Measurements from ENCODE around the gene GRIK4. TPM values are rescaled to one million over a fixed set of nuclear protein-coding genes. Genes with fewer than 3 reads are reported as not detected.
A peak's percentile ranks its signal among the peaks of the same experiment; 100 is the strongest.
"Not testable (repeated sequence)": the region's sequence is repeated elsewhere in the genome, so short reads cannot be mapped to it uniquely, and the experiment has no call there.

GRIK4 gene
- total RNA-seq, 1 donor from 2014 or later: 0.10 TPM

DNA sequence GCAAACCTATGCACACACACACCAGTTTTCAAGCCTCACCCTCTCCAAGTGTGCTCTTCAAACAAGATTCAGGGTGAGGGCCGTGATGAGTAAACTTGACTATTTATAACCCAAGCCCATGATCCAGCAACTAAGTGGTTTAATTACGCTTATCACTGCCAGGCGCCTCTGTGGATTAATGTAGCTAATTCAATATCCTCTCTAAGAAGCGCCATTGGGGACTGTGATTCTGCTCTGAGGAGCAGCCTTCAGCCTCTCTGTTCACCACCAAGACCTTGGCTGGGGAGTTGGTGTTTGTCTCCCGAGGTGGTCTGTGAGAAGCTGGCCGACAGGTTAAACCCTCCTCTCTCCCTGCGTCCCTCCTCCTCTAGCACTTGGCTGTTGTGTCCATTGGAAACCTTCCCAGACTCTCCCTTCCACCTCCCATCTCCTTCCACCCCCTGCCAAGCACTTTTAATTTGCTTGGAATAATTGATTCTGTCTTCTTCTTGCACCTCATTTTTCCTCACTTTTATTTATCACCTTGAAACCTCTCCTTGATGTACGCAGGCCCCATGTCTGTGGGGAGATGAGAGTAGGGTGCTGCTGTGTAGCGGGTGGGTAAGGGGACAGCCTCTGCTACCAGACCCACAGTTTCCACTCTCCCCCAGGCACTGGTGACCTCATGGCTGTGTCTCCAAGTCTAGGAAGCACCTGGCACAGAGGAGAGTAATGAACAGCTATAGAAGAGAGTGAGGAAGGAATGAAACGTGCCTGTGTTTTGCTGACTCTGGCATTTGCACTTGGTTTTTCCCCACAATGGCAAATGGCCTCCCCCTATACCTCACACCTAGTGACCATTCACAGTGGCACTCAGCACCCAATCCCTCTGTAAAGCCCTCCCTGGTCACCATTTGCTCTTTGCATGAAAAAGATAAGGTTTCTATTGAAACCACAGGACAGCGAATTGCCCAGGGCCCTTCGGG is 236.6 kb downstream of the GRIK4 start:
- no peak for DNase-seq

DNA sequence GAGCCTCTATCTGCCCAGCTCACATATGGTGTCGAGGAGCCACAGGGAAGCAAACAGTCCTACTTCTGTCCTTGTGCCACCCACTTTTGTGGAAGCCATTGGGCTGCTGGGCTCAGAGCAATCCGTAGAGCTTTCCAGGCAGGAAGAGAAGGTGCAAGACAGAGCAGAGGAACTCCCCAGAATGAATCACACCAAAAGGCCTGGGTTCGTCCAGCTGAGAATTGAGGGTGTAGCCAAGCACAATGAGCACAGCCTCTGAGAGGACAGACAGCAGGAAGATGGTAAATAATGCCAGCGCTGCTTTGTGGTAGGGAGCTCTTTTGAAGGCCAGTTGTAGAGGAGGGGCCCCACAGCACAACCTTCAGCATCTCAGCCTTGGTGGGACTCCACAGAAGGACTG is 237.8 kb downstream of the GRIK4 start:
- no peak for DNase-seq

DNA sequence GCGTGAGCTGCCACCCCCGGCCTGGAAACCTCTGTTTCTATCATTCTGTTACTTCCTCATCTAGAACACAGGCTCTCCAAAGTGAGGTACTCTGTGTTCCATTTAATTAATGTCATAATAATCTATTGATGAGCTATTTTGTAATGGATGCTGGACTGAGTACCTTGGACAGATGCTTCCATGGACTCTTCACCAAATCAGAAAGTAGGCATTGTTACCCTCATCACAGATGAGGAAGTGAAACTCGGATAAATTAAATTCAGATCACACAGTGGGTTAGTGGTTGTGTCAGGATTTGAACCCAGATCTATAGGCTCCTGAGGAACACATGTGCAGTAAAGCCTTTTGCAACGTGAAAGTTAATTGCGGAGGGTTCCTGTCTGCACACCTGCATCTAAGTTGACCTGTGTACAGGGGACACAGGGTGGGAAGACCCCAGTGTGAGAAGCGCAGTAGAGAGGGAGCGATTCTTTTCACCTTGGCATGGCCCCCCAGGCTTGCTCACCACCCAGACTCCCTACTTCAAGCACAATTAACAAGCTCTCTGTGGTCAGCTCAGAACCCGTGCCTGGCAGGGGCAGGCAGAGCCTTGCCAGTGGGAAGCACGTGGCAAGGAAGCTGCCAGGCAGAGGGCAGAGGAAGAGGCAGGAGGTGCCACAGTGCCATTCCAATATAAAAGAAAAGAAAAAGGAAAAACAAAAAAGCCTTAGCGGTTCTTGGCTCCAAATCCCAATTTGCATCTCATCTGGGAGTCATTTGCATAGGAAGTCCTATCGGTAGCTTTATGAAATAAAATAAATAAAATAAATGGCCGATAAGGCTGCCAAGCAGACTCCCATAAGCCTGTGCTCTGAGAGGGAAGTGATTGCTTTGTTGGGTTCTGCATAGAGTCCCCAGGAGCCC is 239.3 kb downstream of the GRIK4 start:
- no peak for DNase-seq

- DNase-seq: peak; percentile 26
Measured at GRCh38 chr11:120751550-120751949, 240.0 kb downstream of the GRIK4 start.

DNA sequence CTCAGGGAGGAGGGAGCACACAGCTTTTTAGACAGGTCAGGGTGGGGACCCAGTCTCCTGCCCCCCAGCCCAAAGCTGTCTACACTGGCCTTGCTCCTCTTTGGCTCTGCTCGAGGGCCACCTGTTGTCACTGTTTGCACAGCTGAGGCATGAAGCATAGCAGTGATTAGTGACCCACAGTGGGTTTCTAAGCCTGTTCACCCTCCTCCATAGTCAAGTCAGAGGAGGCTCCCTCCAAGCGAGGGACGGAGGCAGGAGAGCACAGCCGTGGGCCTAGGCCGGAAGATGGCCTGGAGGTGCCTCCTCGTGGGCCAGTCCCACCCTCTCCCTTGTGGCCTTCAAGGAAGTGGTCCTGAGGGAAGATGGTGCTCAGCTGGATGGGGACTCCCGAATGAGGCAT is 241.1 kb downstream of the GRIK4 start:
- no peak for DNase-seq

DNA sequence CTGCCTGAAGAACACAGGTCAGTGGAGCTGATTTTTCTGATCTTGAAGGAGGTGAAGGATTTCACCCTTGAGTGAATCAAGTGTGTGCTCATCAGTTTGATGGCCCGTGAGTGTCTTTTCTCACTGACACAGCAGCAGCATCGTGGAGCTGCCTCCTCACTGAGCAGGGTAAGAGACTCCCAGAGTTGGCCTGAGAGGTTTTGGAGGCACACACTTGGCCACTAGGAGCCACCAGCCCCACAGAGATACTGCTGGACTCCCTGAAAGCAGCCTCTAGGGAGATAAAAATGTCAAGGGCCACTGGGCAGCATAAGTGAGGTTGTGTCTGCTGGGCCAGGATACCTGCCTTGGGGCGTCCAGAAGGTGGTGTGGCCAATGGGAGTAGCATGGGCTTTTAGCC is 245.4 kb downstream of the GRIK4 start:
- no peak for DNase-seq

- no peak for DNase-seq
Measured at GRCh38 chr11:120759046-120759445, 247.5 kb downstream of the GRIK4 start.

- DNase-seq: not testable (repeated sequence)
Measured at GRCh38 chr11:120765710-120766109, 254.2 kb downstream of the GRIK4 start.

- DNase-seq: no peak
Measured at GRCh38 chr11:120766318-120766717, 254.8 kb downstream of the GRIK4 start.

GRCh38 chr11:120768949-120769348 is 257.4 kb downstream of the GRIK4 start:
- no peak for DNase-seq

DNA sequence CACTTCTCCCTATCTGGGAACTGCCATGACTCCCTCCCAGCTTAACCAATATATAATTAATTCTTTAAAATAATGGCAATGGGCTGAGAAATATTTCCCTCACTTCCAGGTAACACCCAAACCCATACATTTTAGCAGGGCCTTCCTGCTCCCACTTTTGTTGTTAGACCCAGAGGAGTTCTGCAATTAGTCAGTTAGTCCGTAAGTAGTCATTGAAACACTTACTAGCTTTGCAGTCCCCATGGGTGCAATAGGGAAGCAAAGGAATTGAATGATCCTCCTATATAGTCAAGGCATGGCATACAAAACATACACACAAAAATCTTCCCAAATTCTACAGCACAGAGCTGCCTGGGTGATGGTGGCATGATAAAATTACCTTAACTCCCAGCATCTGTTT is 258.4 kb downstream of the GRIK4 start:
- DNase-seq: no peak

DNA sequence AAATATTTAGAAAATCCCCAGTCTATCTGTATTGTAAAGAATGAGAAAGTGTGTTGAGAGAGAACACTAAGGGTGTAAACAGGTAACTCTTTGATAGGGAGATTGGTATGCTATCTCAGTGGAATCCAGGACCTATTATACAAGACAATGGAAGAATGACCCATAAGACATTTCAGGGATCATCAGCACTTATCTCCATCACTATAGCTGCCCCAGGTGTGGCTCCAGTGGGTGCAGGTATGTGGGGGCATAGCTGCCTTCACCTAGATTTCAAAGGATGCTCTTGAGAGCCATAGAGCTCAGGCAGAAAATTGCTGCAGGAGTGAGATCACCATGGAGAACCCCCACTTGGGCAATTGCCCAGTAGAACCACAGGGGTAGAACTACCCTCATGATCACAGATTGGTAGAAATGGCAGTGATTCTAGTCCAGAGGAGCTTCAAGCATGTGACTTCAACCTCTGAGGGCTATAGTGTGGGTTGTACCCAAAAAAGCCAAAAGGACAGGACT is 260.1 kb downstream of the GRIK4 start:
- no peak for DNase-seq

DNA sequence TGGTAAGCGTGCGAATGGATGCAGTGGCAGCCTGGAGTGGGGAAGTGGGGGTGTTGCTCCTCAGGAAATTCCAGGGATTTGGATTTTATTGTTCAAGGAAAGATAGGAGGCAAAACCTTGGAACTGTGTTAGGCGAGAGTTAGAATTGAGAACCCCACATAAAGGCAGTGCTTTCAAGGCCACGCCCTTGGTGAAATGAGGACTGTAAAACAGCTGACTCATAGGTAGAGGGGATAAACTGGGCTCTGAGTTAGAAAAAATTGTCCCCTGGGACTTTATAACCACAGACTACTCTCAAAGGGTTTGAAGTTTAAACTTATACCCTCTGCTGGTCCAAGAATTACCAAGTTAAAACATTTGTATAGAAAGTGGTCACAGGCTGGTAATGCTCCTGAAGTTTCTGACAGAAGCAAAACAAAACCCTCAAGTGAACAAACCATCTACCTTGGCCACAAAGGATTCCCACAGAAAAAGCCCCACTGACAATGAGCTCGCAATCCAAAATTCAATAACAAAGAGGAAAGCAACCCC is 262.0 kb downstream of the GRIK4 start:
- no peak for DNase-seq

DNA sequence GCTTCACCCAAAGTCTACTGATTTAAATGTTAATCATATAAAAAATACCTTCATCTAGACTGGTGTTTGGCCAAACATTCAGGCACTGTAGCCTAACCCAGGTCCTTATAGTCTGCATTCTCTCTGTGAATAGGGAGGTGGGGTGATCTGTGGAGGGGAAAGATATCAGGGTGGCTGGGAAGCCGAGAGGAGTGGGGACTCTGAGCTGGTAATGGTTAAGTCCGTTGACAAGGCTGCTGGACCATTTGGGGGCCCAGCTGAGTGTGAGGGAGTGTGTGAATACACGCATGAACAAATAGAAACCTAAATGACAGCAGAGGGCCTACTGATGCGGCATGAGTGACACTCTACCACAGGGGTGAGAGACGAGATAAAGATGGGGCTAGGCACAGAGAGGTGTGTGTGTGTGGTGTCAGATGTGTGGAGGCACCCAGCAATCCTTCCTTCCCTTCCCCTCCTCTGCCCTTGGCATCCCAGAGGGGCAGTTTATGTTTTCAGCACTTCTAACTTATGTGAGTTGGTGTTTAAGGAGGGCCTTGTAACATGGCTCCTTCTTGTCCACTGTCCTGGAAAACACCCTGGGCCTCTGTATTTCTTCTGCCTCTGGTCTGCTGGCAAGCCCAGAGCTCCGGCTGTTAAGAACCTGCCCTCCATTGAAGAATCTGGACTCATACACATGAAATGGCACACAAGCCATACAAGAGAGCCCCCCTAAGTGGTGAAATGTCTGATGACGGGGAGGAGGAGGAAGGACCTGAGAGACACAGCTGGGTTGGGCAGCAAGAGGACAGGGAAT is 263.2 kb downstream of the GRIK4 start:
- no peak for DNase-seq

DNA sequence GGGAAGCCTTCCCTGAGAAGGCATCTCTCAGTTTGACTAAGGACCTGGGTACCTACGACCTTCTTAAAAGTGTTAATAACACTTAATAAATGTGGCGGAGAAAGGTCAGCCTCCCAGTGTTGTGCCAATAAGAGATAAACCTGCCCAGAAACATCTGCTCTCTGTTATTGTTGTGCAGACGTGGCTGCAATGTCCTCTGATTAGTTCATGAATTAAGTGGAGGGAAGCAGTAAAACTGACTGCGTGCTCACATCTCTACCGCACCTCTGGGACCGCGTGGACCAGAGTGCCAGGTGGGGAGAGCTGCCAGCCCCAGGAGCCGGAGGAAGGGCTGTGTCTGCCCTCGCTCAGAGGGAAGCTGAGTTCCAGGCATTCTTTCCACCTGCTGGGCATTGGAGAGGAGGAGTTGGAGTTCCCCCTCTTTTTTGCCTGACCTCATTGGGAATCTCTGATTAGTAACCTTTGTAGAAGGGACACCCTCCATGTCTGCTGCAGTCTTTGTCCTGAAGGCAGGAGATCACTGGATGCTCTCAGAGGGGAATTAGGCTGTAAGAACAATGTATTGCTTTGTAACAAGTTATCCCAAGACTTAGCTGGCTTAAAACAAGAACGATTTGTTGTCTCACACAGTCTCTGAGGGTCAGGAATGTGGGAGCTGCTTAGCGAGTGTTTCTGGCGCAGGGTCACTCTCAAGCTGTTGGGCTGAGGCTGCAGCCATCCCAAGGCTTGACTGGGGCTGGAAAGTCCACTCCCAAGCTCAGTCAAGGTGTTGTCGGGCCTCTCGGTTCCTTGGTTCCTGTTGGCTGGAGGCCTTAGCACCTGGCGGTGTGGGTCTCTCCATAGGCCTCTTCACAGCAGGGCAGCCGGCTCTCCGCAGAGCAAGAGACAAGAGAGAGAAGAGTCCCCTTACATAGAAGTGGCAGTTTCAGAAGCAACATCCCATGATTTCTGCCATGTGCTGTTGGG is 264.7 kb downstream of the GRIK4 start:
- peak; percentile 19 for DNase-seq

- no peak for DNase-seq
Measured at GRCh38 chr11:120778685-120779490, 267.3 kb downstream of the GRIK4 start.

- peak; percentile 65 for DNase-seq
Measured at GRCh38 chr11:120780239-120780638, 268.7 kb downstream of the GRIK4 start.

DNA sequence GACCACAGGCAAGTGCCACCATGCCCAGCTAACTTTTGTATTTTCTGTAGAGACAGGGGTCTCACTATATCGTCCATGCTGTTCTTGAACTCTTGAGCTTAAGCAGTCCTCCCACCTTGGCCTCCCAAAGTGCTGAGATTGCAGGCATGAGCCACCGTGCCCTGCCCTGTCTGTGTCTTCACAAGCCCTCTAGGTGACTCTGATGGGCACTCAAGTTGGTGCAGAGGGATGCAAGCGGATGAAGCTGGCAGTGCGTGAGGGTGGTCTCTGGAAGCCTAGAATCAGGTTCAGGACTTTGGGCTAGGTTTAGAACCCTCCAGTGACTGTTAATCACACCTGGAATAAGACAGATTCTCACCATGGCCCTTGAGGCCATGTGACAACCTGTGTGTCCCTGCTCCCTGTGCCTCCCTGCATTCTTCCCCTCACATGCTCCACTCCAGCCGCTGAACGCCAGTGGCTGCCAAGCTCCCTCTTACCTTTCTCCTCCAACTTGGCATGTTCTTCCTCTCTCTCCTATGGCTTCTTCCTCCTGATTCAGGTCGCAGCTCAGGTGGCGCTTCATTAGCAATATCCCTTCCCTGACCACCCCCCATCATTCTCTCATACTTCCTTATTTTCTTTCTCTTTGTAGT is 270.1 kb downstream of the GRIK4 start:
- DNase-seq: no peak

Data from tongue (tissue), 2 donors.